Activated CD8-positive, alpha-beta memory T cell treated with anti-CD3 and anti-CD28 coated beads, Interleukin-2, amount 50 U/mL, for 24 hours (primary cell): ENCODE measurements around the gene IFITM1.
"Not testable (repeated sequence)": the region's sequence is repeated elsewhere in the genome, so short reads cannot be mapped to it uniquely, and the experiment has no call there.

Experiments used
- DNase-seq: peaks from one replicate; pipeline ENCODE4 v3.0.0-alpha.2; 2020; ENCODE audit errors: extremely low read depth

Gene IFITM1

DNA sequence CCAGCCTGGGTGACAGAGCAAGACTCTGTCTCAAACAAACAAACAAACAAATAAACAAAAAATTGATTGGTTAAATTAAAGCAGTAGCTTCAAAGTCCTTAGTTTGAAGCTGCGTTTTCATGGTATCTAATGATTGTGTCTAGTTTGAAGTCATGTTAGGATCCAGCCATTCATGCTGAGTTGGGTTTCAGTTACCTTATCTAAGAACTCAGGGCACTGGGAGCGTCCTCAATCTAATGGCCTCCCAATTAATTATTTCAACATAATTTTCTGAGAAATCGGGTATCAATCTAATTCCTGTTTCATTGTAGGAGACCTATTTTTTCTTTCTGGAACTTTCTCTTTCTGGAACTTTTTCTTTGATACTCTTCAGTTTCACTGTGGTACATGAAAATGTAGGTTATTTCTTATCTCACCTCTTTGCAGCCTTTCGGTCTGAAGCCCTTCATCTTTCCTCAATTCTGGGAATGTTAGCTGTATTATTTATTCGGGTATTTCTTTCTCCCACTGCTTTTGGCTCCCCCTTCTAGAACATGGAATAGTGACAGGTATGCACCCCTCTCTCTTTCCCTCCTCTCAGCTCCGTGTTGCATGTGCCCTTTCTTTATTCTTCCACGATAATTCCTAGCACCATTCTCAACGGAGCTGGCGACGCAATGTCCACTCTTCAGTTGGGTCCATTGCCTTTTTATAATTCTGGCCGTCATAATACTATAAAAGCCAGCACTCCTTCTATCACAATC, 31.2 kb downstream of the IFITM1 start:
- DNase-seq = no peak

DNA sequence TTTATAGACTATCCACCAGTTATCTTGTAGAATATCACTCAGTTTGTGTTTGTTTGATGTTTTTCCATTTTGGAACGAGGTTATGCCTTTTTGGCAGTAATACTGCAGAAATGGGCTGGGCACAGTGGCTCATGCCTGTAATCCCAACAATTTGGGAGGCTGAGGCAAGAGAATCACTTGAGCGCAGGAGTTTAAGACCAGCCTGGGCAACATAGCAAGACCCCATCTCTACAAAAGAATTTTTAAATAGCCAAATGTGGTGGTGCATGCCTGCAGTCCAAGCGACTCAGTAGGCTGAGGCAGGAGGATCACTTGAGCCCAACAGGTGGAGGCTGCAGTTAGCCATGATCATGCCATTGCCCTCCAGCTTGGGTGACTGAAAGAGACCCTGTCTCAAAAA, 32.7 kb downstream of the IFITM1 start:
- DNase-seq = no peak

DNA sequence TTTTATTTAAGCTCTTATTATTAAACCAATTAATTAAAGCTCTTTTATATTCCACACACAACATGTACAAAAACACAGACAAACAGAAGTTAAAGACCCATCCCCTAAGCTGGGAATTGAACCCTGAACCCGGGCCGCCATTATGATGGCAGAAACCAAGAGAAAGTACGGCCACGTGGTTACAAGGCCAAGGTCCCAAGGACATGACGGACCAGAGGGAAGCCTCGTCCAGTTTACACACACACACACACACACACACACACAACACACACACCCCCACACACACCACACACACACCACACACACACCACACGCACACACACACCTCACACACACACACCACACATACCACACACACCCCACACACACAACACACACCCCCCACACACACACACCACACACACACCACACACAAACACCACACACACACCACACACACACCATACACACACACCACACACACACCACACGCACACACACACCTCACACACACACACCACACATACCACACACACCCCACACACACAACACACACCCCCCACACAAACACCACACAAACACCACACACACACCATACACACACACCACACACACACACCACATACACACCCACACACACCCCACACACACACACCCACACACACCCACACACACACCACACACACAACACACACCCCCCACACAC, 35.6 kb downstream of the IFITM1 start:
- not testable (repeated sequence) for DNase-seq

DNA sequence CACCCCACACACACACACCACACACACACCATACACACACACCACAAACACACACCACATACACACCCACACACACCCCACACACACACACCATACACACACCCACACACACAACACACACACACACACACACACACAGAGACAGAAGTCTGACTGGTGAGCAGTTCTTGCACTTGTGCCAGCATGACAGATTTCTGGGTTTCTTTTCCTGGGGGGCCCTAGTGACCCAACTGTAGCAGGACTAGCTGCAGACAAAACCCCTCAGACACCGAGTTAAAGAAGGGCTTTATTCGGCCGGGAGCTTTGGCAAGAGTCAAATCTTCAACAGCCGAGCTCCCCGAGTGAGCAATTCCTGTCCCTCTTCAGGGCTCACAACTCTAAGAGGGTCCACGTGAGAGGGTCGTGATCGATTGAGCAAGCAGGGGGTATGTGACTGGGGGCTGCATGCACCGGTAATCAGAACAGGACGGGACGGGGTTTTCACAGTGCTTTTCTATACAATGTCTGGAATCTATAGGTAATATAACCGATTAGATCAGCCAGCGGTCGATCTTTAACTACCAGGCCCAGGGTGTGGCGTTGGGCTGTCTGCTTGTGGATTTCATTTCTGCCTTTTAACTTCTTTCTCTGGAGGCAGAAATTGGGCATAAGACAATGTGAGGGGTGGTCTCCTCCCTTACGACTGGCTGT, 36.3 kb downstream of the IFITM1 start:
- DNase-seq = not testable (repeated sequence)

- DNase-seq = no peak
Observed at GRCh38 chr11:350723-351255, 36.9 kb downstream of the IFITM1 start.

- DNase-seq = no peak
Observed at GRCh38 chr11:351411-351810, 37.6 kb downstream of the IFITM1 start.

DNA sequence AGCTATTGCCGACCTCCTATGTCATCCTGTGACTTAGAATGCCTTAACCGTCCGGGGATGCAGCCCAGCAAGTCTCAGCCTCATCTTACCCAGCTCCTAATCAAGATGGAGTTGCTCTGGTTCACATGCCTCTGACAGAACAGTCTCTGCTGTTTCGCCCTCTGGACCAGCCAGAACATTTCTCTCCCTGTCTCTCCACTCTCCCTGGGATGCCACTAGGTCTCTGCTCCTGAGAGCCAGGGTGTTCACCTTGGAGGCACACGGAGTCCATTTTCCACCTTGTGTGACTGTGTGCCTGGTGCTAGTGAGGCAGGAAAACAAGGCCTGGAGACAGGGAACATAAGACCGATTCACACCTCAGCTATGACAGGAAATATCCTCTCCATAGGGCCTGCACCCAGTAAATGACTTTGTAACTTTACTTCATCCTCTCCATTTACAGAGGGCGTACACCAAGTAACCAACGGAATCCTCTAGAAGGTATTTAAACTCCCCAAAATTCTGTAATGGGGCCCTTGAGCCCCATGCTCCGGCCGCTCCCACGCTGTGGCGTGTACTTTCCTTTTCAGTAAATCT, 38.7 kb downstream of the IFITM1 start:
- DNase-seq = no peak

- DNase-seq = no peak
Observed at GRCh38 chr11:353179-353873, 39.5 kb downstream of the IFITM1 start.

DNA sequence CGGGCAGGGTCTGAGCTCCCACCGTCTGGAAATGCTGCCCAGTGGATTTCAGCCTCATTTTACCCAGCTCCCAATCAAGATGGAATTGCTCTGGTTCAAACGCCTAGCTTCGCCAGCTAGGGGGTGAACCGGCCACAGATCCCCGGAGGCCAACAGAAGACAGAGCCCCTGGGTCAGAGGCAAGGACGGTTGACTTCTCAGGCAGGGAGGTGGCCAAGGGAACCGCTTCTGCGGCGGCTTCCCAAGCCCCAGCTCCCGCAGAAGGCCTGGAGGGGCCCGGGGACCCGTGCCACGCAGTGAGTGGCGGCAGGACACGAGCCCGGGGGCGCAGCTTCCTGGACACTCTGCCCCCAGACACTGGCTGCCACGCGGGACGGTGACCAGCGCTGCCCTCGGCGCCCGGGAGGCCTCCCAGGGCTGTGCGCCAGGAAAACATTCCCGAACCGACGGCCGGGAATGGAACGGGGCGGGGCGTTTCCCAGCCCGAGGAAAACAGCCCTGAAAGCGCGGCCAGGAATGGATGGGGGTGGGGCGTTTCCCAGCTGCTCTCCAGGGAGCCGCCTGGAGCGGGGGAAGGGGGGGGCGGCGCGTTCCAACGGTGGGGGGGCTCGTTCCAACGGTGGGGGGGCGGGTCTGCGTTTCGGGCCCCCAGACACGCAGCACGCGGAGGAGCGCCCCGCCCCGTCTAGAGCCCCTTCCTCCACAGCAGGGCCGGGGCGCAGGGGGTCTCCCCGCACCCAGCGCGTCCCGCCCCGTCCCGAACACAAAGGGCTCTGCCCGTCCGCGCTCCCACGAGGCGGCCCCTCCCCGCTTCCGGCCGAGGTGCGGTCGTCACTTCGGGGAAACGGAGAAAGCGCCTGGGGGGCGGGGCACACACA, 42.0 kb downstream of the IFITM1 start:
- peak; percentile 55 for DNase-seq

DNA sequence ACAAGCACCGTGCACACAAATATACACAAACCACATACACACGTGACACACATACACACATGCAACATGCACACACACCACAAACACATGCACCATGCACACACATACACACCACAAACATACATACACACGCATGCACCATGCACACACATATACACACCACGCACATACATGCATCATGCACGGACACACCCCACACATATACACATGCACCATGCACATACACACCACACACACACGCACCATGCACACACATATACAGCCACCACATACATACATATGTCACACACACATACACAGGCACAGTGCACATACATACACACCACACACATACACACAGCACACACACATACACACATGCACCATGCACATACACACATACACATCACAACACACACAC, 42.8 kb downstream of the IFITM1 start:
- DNase-seq = no peak

- no peak for DNase-seq
Observed at GRCh38 chr11:357582-357981, 43.7 kb downstream of the IFITM1 start.

GRCh38 chr11:358129-358800, 44.4 kb downstream of the IFITM1 start:
- DNase-seq = no peak

DNA sequence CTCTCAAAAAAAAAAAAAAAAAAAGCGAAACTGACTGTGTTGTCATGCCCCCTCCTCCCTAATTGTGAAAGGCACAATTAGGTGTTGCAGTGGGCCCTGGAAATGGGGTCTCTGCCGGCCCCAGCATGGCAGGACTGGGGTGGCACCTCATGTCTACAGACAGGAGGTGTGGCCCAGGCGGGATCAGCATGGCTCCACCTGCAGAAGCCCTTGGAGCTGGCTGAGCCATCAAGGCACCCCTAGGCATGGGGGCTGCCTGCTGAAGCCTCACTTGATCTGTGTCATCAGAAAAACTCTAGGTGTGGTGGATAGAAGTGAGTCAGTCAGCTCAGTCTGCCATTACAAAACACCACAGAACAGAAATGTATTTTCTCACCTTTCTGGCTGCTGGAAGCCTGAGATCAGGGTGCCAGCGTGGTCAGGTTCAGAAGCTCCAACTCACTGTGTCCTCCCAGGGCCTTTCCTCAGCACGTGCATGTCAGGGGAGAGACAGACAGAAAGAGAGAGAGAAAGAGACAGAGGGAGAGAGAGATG, 45.4 kb downstream of the IFITM1 start:
- DNase-seq = no peak

DNA sequence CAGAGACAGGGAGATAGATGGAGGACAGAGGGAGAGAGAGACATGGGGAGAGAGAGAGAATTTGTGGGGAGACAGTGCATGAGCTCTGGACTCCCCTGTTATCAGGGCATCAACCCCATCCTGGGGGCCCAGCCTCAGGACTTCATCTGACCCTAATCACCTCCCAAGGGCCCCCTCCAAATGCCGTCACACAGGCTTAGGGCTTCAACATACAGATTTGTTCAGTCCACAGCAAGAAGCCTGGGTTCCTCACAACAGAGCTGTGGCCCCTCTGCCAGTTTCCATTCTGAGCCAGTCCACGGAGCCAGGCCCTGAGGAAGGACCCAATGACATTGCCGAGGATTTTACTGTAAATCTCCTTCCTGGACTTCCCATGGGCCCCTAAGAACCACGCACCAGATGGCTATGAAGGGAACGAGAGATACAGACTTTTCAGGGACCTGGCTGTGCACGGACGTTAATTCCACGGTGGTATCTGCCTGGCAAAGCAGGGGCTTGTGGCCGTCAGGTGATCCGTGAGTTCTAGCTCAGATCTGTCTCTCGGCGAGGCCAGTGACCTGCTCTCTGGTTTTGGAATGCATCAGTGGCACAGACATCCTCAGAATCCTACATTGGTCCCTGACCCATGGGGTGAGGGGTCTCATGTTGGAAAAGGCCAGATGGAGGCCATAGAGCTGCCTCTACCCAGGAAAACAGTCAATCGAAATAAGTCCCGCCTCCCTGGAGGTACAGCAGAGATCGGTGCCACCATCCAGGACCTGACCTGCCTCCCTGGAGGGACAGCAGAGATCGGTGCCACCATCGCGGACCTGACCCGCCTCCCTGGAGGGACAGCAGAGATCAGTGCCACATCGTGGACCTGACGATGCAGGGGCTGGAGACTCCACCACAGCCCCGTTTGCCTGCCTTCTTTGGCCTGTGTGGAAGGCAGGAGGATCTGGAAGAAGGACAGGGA, 46.8 kb downstream of the IFITM1 start:
- DNase-seq = no peak

DNA sequence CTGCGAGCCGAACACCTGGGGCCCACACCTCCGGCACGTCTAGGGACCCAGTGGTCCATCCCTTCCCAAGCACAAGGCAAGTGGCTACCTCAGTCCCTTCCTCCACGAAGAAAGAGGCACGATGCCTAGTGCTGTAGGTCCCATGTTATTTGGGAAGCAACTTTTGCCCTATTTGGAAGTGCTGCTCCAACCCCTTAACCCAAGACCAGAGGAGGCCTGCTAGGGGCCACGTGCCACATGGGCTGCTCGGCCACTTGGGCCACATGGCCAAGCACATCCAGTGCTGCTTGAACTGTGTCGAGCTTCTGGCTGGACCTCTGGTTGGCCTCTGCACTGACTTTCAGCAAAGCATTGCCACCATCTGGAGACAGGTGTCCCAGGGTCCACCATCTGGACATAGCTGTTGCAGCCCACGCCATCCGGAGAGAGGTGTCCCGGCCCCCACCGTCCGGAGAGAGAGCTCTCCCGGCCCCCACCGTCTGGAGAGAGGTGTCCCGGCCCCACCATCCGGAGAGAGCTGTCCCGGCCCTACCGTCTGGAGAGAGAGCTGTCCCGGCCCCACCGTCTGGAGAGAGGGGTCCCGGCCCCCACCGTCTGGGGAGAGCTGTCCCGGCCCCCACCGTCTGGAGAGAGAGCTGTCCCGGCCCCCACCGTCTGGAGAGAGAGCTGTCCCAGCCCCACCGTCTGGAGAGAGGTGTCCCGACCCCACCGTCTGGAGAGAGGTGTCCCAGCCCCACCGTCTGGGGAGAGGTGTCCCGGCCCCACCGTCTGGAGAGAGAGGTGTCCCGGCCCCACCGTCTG, 49.0 kb downstream of the IFITM1 start:
- DNase-seq = no peak

- not testable (repeated sequence) for DNase-seq
Observed at GRCh38 chr11:363443-363805, 49.6 kb downstream of the IFITM1 start.

DNA sequence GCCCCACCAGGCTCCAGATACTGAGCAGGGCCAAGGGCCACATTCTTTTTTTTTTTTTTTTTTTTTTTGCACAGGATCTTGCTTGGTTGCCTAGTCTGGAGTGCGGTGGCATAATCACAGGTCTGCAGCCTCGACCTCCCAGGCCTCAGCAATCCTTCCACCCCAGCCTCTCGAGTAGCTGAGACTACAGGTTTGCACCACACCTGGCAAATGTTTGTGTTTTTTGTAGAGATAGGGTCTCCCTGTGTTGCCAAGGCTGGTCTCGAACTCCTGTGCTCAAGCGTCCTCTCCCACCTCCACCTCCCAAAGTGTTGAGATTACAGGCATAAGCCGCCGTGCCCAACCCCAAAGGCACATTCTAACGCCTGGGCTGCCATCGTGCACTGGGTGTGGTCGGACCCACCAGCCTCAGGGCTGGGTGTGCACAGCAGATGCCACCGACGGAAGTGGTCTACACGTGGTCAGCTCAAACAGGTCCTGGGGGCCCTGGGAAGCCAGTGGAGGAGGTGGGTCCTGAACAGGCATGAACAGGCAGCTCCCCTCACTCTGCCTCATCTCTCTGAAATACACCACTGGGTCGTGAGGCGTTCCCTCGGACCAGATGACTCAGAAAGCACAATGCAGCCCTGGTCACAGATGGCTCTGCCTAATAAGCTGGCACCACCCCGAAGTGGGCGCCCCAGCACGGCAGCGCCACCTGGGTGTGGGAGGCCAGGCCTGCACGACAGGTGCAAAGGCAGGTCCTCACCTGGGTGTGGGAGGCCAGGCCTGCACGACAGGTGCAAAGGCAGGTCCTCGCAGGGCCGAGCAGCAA, 50.3 kb downstream of the IFITM1 start:
- DNase-seq = no peak
